K562 (cell line): ENCODE data around the gene MYCBP. TPM values are rescaled to one million over a fixed set of nuclear protein-coding genes. Genes with fewer than 3 reads are reported as not detected.

Source experiments
- CBX3 ChIP-seq, 2 experiments: IDR thresholded peaks; 1 replicate in 1 of 2; 2 replicates in 1 of 2; pipeline ENCODE4 v1.6.1; 2012; ENCODE audit warnings: inconsistent platforms in 2 of 2, low read length in 2 of 2, borderline replicate concordance in 1 of 2, control low read depth in 1 of 2
- CEBPG ChIP-seq, 3 experiments: fragments of 200-800 bp in 1 of 3; sonication (Bioruptor generic) in 1 of 3; sonication (generic) in 1 of 3; formaldehyde crosslinking in 1 of 3; IDR thresholded peaks in 2 of 3; conservative IDR thresholded peaks in 1 of 3; 2 replicates each; pipeline versions ENCODE4 v1.6.1 to v1.8.0; 2016 to 2022; ENCODE audit warnings: missing compliant biosample characterization in 2 of 3, missing genetic modification characterization in 2 of 3, mild to moderate bottlenecking in 1 of 3, missing genetic modification reagents in 1 of 3
- FOXJ2 ChIP-seq: fragments of 200-800 bp; sonication (Bioruptor generic); IDR thresholded peaks from 2 replicates; pipeline ENCODE4 v1.6.1; 2016; ENCODE audit warnings: missing genetic modification characterization, missing compliant biosample characterization
- MCM3 ChIP-seq: fragments of 450-650 bp; IDR thresholded peaks from 2 replicates; pipeline ENCODE4 v1.6.1; 2016
- MCM7 ChIP-seq, 2 experiments: fragments of 450-650 bp; IDR thresholded peaks; 2 replicates each; pipeline ENCODE4 v1.6.1; 2016 to 2018
- PCBP2 ChIP-seq: fragments of 200-400 bp; formaldehyde crosslinking; IDR thresholded peaks from 2 replicates; pipeline ENCODE4 v1.6.1; 2018; ENCODE audit warnings: low read length, low read depth, mild to moderate bottlenecking, moderate library complexity; ENCODE audit not compliant: poor library complexity, severe bottlenecking
- SMARCA4 ChIP-seq: fragments of 450-650 bp; IDR thresholded peaks from 2 replicates; pipeline ENCODE4 v1.6.1; 2016
- ZNF589 ChIP-seq: fragments of 200-800 bp; sonication (Bioruptor generic); IDR thresholded peaks from 2 replicates; pipeline ENCODE4 v1.6.1; 2016; ENCODE audit warnings: low read depth, missing genetic modification characterization, missing compliant biosample characterization
- polyA plus RNA-seq, 8 experiments: library from polyadenylated mRNA; depleted of rRNA in 4 of 8; stranded (reverse) in 5 of 8; unstranded in 3 of 8; fragments of >200 nt; fragmentation: Nextera tagmentation in 2 of 8; fragmentation: Illumina TruSeq in 1 of 8; extraction: Ambion mirVana in 2 of 8; extraction: Trizol in 1 of 8; gene quantifications; 2 replicates each; pipeline versions ENCODE4 v1.2.1 to v1.2.3, GENCODE V29; 2011 to 2014; ENCODE audit warnings: inconsistent platforms in 1 of 8, missing spikeins in 1 of 8
- total RNA-seq, 7 experiments: library from RNA; depleted of rRNA in 6 of 7; stranded (reverse); fragments of >200 nt in 6 of 7; fragmentation: Illumina TruSeq in 2 of 7; extraction: Trizol in 2 of 7; gene quantifications; 2 replicates each; pipeline versions ENCODE4 v1.2.1 to v1.2.3, GENCODE V29; 2011 to 2021; ENCODE audit warnings: low replicate concordance in 1 of 7
- TF ChIP-seq, protein P1 (sequence below): fragments of 250-450 bp; sonication (Bioruptor Pico); IDR thresholded peaks from 2 replicates; pipeline ENCODE4 v1.5.0; 2021; ENCODE audit warnings: mild to moderate bottlenecking, moderate library complexity
- TF ChIP-seq, protein P2 (sequence below), 3 experiments: IDR thresholded peaks in 2 of 3; conservative IDR thresholded peaks in 1 of 3; 2 replicates each; pipeline ENCODE4 v1.5.1; 2011 to 2012; ENCODE audit warnings: low read length in 3 of 3, mild to moderate bottlenecking in 3 of 3, control low read depth in 2 of 3, improper control_type of control experiment in 1 of 3, inconsistent platforms in 1 of 3, low read depth in 1 of 3, mixed read lengths in 1 of 3, moderate library complexity in 1 of 3; ENCODE audit not compliant: insufficient read depth in 2 of 3
- TF ChIP-seq, protein P3 (sequence below): sonication (generic); formaldehyde crosslinking; IDR thresholded peaks from 2 replicates; pipeline ENCODE4 v1.8.1; 2023; ENCODE audit warnings: missing genetic modification reagents, mild to moderate bottlenecking, borderline replicate concordance
- TF ChIP-seq, protein P4 (sequence below): sonication (generic); formaldehyde crosslinking; IDR thresholded peaks from 2 replicates; pipeline ENCODE4 v1.8.0; 2022; ENCODE audit warnings: mild to moderate bottlenecking, missing genetic modification reagents

The MYCBP gene
- total and polyA plus RNA-seq, 9 of the 15 experiments (the other 6 are each of a cell fraction or from before 2014, with no cell fraction given): 32.3 to 253 (median 72.9) TPM

DNA sequence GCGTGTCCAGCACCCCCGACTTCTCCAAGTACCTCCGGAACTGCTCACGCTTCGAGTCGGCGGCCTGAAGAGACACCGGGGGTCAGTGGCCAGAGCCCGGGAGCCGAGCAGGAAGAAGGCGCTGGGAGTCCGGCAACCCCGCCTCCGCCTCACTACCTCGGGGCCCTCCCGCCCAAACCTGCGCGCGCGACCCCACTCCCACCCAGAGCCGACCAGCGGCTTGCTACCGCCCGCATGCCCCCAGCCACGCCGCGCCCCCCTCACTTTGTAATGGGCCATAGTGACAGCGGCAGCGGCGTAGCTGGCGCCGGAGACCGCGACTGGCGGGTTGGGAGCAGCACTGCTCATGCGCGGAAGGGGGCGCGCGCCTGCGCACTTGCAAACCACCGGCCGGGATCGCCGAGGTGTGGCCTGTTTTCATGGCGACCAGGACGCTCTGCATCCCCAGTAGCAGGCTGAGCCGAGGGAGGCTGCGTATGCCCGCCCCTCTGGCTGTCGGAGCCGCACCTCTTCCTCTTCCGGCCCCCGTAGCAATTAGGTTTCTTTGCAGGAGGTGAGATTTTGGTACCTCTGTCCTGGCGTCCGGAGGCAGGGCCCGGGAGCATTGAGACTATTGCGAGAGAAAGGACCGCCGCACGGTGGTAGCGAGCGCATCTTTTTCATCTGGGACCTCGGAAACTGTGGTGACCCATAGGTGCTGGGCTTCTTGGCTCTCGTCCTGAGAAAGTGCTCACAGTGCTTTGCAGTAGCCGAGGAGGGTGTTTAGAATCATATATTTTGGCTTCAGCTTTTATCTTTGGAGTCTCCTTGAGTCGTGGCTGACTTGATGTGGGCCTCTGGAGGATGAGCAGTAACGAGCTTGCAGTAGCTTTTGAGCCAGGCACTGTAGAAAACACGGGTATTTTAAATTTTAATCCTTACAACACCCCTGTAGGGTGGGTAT lies at the start of gene MYCBP (continued):
- TF ChIP-seq, protein P1, sequence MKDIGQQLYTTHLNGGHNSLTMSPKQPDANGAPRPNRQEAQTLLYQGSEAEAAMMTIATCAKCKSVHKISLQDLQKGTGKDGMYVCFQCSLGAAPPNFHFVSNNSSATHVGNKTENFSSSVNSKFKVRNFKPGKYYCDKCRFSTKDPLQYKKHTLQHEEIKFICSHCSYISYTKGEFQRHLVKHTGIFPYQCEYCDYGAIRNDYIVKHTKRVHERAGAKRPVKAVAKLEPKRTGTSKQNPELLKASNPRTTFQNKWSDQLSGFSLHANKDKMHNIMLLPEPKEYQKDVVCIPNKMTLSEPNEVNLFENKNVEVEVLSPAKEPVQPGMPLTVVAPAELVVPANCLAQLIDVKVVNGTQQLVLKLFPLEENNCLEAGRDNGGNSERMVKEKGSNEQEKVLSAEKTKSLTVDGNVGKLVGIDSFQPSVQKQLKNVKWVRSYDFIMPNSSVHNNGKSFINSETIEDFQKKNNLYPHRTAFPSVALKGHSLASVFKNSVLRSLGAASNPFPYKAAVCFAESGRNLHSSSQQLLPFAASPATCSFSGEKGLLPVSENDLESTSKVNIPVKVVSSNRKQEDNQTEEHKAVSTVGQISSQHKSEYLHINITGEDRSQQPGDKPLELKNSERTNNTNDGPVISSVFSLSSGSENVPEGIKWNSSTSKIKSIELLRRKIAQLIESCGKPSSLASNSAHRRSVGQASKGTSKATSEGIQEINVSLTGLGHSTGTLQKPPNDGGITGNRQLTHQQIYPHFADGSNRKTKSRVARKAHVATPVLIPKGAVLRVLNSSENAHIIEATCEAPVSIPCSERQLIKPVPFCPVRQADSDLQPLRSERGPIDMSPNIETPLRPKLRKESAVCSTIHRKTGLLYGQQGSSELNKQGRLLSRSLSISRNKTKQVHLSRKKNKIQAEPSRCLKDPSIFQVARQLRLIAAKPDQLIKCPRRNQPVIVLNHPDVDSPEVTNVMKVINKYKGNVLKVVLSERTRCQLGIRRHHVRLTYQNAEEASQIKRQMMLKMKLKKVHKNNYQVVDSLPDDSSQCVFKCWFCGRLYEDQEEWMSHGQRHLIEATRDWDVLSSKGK (CRISPR knock-in tag): no peak
- TF ChIP-seq ZNF589: no peak
- no peak for TF ChIP-seq MCM3
- TF ChIP-seq PCBP2: no peak
- no peak for TF ChIP-seq MCM7 (IDR thresholded peaks at IDR 0.05)
- TF ChIP-seq, protein P2, sequence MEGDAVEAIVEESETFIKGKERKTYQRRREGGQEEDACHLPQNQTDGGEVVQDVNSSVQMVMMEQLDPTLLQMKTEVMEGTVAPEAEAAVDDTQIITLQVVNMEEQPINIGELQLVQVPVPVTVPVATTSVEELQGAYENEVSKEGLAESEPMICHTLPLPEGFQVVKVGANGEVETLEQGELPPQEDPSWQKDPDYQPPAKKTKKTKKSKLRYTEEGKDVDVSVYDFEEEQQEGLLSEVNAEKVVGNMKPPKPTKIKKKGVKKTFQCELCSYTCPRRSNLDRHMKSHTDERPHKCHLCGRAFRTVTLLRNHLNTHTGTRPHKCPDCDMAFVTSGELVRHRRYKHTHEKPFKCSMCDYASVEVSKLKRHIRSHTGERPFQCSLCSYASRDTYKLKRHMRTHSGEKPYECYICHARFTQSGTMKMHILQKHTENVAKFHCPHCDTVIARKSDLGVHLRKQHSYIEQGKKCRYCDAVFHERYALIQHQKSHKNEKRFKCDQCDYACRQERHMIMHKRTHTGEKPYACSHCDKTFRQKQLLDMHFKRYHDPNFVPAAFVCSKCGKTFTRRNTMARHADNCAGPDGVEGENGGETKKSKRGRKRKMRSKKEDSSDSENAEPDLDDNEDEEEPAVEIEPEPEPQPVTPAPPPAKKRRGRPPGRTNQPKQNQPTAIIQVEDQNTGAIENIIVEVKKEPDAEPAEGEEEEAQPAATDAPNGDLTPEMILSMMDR (IDR thresholded peaks at IDR 0.05 in 2 of 3, conservative IDR thresholded peaks at IDR 0.05 in 1 of 3; ENCODE audit: insufficient read depth in 2 of 3, low read depth in 1 of 3, low read length in 3 of 3): 0 out of 6 replicates have a peak, but pooled peaks of 1 of the 3 experiments have one; percentile 2
- TF ChIP-seq CEBPG (CRISPR knock-in tag; IDR thresholded peaks at IDR 0.05): no peak
- no peak for TF ChIP-seq CEBPG (tag; conservative IDR thresholded peaks at IDR 0.05 in 1 of 2, IDR thresholded peaks at IDR 0.05 in 1 of 2)
- no peak for TF ChIP-seq CBX3 (IDR thresholded peaks at IDR 0.05; ENCODE audit: borderline replicate concordance in 1 of 2, low read length in 2 of 2)
- peak; percentile 44; the same call in 1 of the 2 replicates for TF ChIP-seq FOXJ2 (tag)
- TF ChIP-seq, protein P3, sequence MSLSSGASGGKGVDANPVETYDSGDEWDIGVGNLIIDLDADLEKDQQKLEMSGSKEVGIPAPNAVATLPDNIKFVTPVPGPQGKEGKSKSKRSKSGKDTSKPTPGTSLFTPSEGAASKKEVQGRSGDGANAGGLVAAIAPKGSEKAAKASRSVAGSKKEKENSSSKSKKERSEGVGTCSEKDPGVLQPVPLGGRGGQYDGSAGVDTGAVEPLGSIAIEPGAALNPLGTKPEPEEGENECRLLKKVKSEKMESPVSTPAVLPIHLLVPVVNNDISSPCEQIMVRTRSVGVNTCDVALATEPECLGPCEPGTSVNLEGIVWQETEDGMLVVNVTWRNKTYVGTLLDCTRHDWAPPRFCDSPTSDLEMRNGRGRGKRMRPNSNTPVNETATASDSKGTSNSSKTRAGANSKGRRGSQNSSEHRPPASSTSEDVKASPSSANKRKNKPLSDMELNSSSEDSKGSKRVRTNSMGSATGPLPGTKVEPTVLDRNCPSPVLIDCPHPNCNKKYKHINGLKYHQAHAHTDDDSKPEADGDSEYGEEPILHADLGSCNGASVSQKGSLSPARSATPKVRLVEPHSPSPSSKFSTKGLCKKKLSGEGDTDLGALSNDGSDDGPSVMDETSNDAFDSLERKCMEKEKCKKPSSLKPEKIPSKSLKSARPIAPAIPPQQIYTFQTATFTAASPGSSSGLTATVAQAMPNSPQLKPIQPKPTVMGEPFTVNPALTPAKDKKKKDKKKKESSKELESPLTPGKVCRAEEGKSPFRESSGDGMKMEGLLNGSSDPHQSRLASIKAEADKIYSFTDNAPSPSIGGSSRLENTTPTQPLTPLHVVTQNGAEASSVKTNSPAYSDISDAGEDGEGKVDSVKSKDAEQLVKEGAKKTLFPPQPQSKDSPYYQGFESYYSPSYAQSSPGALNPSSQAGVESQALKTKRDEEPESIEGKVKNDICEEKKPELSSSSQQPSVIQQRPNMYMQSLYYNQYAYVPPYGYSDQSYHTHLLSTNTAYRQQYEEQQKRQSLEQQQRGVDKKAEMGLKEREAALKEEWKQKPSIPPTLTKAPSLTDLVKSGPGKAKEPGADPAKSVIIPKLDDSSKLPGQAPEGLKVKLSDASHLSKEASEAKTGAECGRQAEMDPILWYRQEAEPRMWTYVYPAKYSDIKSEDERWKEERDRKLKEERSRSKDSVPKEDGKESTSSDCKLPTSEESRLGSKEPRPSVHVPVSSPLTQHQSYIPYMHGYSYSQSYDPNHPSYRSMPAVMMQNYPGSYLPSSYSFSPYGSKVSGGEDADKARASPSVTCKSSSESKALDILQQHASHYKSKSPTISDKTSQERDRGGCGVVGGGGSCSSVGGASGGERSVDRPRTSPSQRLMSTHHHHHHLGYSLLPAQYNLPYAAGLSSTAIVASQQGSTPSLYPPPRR: no peak
- TF ChIP-seq, protein P4, sequence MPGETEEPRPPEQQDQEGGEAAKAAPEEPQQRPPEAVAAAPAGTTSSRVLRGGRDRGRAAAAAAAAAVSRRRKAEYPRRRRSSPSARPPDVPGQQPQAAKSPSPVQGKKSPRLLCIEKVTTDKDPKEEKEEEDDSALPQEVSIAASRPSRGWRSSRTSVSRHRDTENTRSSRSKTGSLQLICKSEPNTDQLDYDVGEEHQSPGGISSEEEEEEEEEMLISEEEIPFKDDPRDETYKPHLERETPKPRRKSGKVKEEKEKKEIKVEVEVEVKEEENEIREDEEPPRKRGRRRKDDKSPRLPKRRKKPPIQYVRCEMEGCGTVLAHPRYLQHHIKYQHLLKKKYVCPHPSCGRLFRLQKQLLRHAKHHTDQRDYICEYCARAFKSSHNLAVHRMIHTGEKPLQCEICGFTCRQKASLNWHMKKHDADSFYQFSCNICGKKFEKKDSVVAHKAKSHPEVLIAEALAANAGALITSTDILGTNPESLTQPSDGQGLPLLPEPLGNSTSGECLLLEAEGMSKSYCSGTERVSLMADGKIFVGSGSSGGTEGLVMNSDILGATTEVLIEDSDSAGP (CRISPR knock-in tag): no peak
- no peak for TF ChIP-seq SMARCA4
